ENCODE measurements around the gene KAT6B. TPM values are rescaled to one million over a fixed set of nuclear protein-coding genes. Genes with fewer than 3 reads are reported as not detected.
A peak's percentile ranks its signal among the peaks of the same experiment; 100 is the strongest.

KAT6B gene
- total and polyA plus RNA-seq, 2 donors = 12.2 to 22.1 TPM

DNA sequence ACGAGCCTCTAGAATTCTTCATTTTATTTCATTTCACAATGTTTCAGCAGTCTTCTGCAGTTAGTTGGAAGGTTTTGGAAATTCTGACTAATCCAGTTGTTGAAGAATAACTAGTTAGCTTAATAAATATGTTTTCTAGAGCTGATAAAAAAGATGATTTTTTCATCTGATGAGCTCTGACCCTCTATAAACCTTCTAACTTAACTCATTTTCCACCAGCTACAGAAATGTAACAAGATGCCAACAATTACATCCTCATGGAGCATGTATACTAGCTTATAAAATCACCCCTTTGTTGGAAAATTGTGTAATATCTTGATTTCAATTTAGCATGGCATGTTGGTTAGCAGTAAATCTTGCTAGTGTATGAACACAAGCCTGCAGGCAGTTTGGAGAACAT lies 33.1 kb downstream of the KAT6B start:
- no peaks in the 10 kb centered on the region for H3K27me3 ChIP-seq (ENCODE audit: control insufficient read depth in 2 of 2, insufficient read depth in 1 of 2, low read length in 1 of 2)
- 98% methylated on average over 1 of the region's 1 CpG for WGBS
- H3K36me3 ChIP-seq (ENCODE audit: control insufficient read depth in 2 of 2, insufficient read depth in 2 of 2, low read length in 1 of 2) = peaks cover 5 to 7% of the 10 kb centered on the region in 2 donors
- no peak overlapping the region for H3K4me3 ChIP-seq (ENCODE audit: low read length in 2 of 2)
- no peaks in the 10 kb centered on the region for H3K9me3 ChIP-seq (ENCODE audit: control insufficient read depth in 2 of 2, insufficient read depth in 1 of 2, low read length in 1 of 2)
- no peak for DNase-seq (ENCODE audit: low read depth in 6 of 9, low spot score in 9 of 9)
- peaks cover 3 to 4% of the 10 kb centered on the region in 2 donors for H3K4me1 ChIP-seq (ENCODE audit: control insufficient read depth in 2 of 2, insufficient read depth in 2 of 2, low read length in 2 of 2)
- no peak overlapping the region for H3K27ac ChIP-seq (ENCODE audit: low read depth in 1 of 2, low read length in 1 of 2)

- Histone ChIP-seq H3K27me3 (ENCODE audit: control insufficient read depth in 2 of 2, insufficient read depth in 1 of 2, low read length in 1 of 2) (no peaks in the 10 kb centered on the region), H3K4me1 (ENCODE audit: control insufficient read depth in 2 of 2, insufficient read depth in 2 of 2, low read length in 2 of 2) (no peaks in the 10 kb centered on the region)
These were observed 36.2 kb downstream of the KAT6B start for GRCh38 chr10:74862625-74863024.

GRCh38 chr10:74863551-74863950 lies 37.2 kb downstream of the KAT6B start:
- WGBS = 94% methylated on average over 2 of the region's 2 CpGs
- H3K36me3 ChIP-seq (ENCODE audit: control insufficient read depth in 2 of 2, insufficient read depth in 2 of 2, low read length in 1 of 2) = no peaks in the 10 kb centered on the region
- no peak overlapping the region for H3K4me3 ChIP-seq (ENCODE audit: low read length in 2 of 2)
- no peaks in the 10 kb centered on the region for H3K9me3 ChIP-seq (ENCODE audit: control insufficient read depth in 2 of 2, insufficient read depth in 1 of 2, low read length in 1 of 2)
- no peak overlapping the region for H3K27ac ChIP-seq (ENCODE audit: low read depth in 1 of 2, low read length in 1 of 2)
- no peaks in the 10 kb centered on the region for H3K27me3 ChIP-seq (ENCODE audit: control insufficient read depth in 2 of 2, insufficient read depth in 1 of 2, low read length in 1 of 2)
- no peaks in the 10 kb centered on the region for H3K4me1 ChIP-seq (ENCODE audit: control insufficient read depth in 2 of 2, insufficient read depth in 2 of 2, low read length in 2 of 2)
- DNase-seq (ENCODE audit: low read depth in 6 of 9, low spot score in 9 of 9) = no peak

More at GRCh38 chr10:74862625-74863024, 36.2 kb downstream of the KAT6B start:
- Histone ChIP-seq H3K9me3 (ENCODE audit: control insufficient read depth in 2 of 2, insufficient read depth in 1 of 2, low read length in 1 of 2) (no peaks in the 10 kb centered on the region), H3K4me3 (ENCODE audit: low read length in 2 of 2) (no peak overlapping the region), H3K27ac (ENCODE audit: low read depth in 1 of 2, low read length in 1 of 2) (no peak overlapping the region), H3K36me3 (ENCODE audit: control insufficient read depth in 2 of 2, insufficient read depth in 2 of 2, low read length in 1 of 2) (peaks cover 0 to 4% of the 10 kb centered on the region in 2 donors)
- DNase-seq (ENCODE audit: low read depth in 6 of 9, low spot score in 9 of 9) = no peak
- WGBS = 91% methylated on average over 7 of the region's 7 CpGs

- Histone ChIP-seq H3K27me3 (ENCODE audit: control insufficient read depth in 2 of 2, insufficient read depth in 1 of 2, low read length in 1 of 2) (no peaks in the 10 kb centered on the region), H3K4me3 (ENCODE audit: low read length in 2 of 2) (no peak overlapping the region), H3K9me3 (ENCODE audit: control insufficient read depth in 2 of 2, insufficient read depth in 1 of 2, low read length in 1 of 2) (no peaks in the 10 kb centered on the region), H3K4me1 (ENCODE audit: control insufficient read depth in 2 of 2, insufficient read depth in 2 of 2, low read length in 2 of 2) (peaks cover 6 to 14% of the 10 kb centered on the region in 2 donors), H3K36me3 (ENCODE audit: control insufficient read depth in 2 of 2, insufficient read depth in 2 of 2, low read length in 1 of 2) (no peaks in the 10 kb centered on the region), H3K27ac (ENCODE audit: low read depth in 1 of 2, low read length in 1 of 2) (no peak overlapping the region)
- DNase-seq (ENCODE audit: low read depth in 6 of 9, low spot score in 9 of 9) = no peak
- WGBS = 98% methylated on average over 3 of the region's 3 CpGs
These were observed 41.0 kb downstream of the KAT6B start for GRCh38 chr10:74867351-74867750.

- H3K27ac ChIP-seq (ENCODE audit: low read depth in 1 of 2, low read length in 1 of 2) = no peak overlapping the region
- H3K4me1 ChIP-seq (ENCODE audit: control insufficient read depth in 2 of 2, insufficient read depth in 2 of 2, low read length in 2 of 2) = peaks cover 6 to 20% of the 10 kb centered on the region in 2 donors
- WGBS = 91% methylated on average over 3 of the region's 3 CpGs
- H3K9me3 ChIP-seq (ENCODE audit: control insufficient read depth in 2 of 2, insufficient read depth in 1 of 2, low read length in 1 of 2) = no peaks in the 10 kb centered on the region
- H3K36me3 ChIP-seq (ENCODE audit: control insufficient read depth in 2 of 2, insufficient read depth in 2 of 2, low read length in 1 of 2) = no peaks in the 10 kb centered on the region
- H3K4me3 ChIP-seq (ENCODE audit: low read length in 2 of 2) = no peak overlapping the region
- no peak for DNase-seq (ENCODE audit: low read depth in 6 of 9, low spot score in 9 of 9)
- no peaks in the 10 kb centered on the region for H3K27me3 ChIP-seq (ENCODE audit: control insufficient read depth in 2 of 2, insufficient read depth in 1 of 2, low read length in 1 of 2)
These were observed 42.1 kb downstream of the KAT6B start for GRCh38 chr10:74868392-74868977.

DNA sequence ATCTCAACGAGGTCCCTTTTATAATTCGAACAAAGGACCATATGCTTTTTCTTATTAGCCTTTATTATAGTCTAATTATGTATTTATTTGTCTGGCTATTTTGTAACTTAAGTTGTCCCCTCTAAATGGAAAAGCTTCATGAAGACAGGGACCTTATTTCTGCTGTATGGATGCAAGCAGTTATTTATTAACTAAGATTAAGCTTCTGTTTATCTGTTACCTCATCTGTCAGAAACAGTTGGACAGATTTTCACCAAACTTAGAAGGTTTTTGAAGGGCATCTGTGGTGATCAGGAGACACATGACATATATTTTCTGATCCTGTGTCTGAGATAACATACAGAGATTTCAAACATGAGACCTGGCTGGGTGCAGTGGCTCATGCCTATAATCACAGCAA lies 43.2 kb downstream of the KAT6B start:
- Histone ChIP-seq H3K36me3 (ENCODE audit: control insufficient read depth in 2 of 2, insufficient read depth in 2 of 2, low read length in 1 of 2) (no peaks in the 10 kb centered on the region), H3K4me3 (ENCODE audit: low read length in 2 of 2) (no peak overlapping the region), H3K4me1 (ENCODE audit: control insufficient read depth in 2 of 2, insufficient read depth in 2 of 2, low read length in 2 of 2) (peaks cover 6 to 20% of the 10 kb centered on the region in 2 donors), H3K27ac (ENCODE audit: low read depth in 1 of 2, low read length in 1 of 2) (no peak overlapping the region), H3K27me3 (ENCODE audit: control insufficient read depth in 2 of 2, insufficient read depth in 1 of 2, low read length in 1 of 2) (no peaks in the 10 kb centered on the region), H3K9me3 (ENCODE audit: control insufficient read depth in 2 of 2, insufficient read depth in 1 of 2, low read length in 1 of 2) (no peaks in the 10 kb centered on the region)
- WGBS = 97% methylated on average over 2 of the region's 2 CpGs
- no peak for DNase-seq (ENCODE audit: low read depth in 6 of 9, low spot score in 9 of 9)

DNA sequence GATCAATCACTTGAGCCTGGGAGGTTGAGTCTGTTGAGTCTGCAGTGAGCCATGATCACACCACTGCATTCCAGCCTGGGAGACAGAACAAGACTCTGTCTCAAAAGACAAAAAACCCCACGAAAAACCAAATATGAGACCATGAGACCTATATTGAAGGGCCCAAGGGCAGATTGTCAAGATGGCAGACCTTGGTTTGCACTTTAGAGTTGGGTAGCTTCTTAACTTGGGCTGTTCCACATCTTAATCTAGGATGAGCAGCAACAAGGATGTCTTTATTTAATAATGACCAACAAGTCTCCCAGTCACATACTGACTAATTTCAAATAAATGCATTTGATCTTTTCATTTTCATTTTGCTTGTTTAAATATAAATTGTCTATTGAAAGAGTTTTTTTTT lies 43.8 kb downstream of the KAT6B start:
- Histone ChIP-seq H3K4me1 (ENCODE audit: control insufficient read depth in 2 of 2, insufficient read depth in 2 of 2, low read length in 2 of 2) (peaks cover 6 to 20% of the 10 kb centered on the region in 2 donors), H3K27me3 (ENCODE audit: control insufficient read depth in 2 of 2, insufficient read depth in 1 of 2, low read length in 1 of 2) (no peaks in the 10 kb centered on the region)

DNA sequence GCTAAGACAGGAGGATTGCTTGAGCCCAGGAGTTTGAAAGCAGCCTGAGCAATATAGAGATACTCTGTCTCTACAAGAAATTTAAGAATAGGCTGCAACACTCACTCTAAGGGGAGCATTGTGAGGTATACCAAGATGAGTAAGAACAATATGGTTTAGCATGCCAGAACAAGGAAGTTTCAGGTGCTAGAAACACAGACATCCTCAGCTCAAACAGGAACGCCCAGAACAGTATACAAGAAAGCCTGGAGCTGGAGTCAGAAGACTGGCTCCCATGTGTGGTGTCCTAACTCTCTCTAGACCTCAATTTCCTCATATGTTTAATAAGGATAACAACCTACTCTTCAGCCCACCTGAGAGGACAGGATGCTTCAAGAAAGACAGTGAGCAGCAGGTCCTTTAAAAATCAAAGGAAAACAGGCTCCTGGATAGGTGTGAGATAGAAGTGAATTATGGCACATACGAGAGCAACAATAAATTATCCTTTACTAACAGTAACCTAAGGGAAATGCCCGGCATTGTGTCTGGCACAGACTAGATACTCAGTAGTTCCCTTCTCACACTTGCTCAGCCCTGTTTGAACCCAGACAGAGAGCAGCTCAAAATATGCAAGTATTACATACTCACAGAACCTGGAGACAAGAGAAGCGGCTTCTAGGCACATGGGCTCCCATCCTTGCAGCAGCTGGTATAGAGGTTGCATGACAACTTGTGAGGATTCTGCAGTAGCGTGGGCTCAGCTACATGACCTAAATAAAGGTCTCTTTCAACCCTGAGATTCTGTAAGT lies 45.4 kb downstream of the KAT6B start:
- H3K36me3 ChIP-seq (ENCODE audit: control insufficient read depth in 2 of 2, insufficient read depth in 2 of 2, low read length in 1 of 2) = no peaks in the 10 kb centered on the region
- H3K4me1 ChIP-seq (ENCODE audit: control insufficient read depth in 2 of 2, insufficient read depth in 2 of 2, low read length in 2 of 2) = peaks cover 6 to 20% of the 10 kb centered on the region in 2 donors
- H3K9me3 ChIP-seq (ENCODE audit: control insufficient read depth in 2 of 2, insufficient read depth in 1 of 2, low read length in 1 of 2) = no peaks in the 10 kb centered on the region
- no peaks in the 10 kb centered on the region for H3K27me3 ChIP-seq (ENCODE audit: control insufficient read depth in 2 of 2, insufficient read depth in 1 of 2, low read length in 1 of 2)
- H3K27ac ChIP-seq (ENCODE audit: low read depth in 1 of 2, low read length in 1 of 2) = peak overlapping the region; percentile 59 to 82
- H3K4me3 ChIP-seq (ENCODE audit: low read length in 2 of 2) = no peak overlapping the region
- 52% methylated on average over 5 of the region's 5 CpGs for WGBS
- DNase-seq (ENCODE audit: low read depth in 6 of 9, low spot score in 9 of 9) = peak; percentile 39 to 86 (median 68)

More for the DNA sequence above, 43.8 kb downstream of the KAT6B start:
- Histone ChIP-seq H3K9me3 (ENCODE audit: control insufficient read depth in 2 of 2, insufficient read depth in 1 of 2, low read length in 1 of 2) (no peaks in the 10 kb centered on the region), H3K27ac (ENCODE audit: low read depth in 1 of 2, low read length in 1 of 2) (no peak overlapping the region), H3K4me3 (ENCODE audit: low read length in 2 of 2) (no peak overlapping the region), H3K36me3 (ENCODE audit: control insufficient read depth in 2 of 2, insufficient read depth in 2 of 2, low read length in 1 of 2) (no peaks in the 10 kb centered on the region)
- 97% methylated on average over 1 of the region's 1 CpG for WGBS
- no peak for DNase-seq (ENCODE audit: low read depth in 6 of 9, low spot score in 9 of 9)

- no peaks in the 10 kb centered on the region for H3K27me3 ChIP-seq (ENCODE audit: control insufficient read depth in 2 of 2, insufficient read depth in 1 of 2, low read length in 1 of 2)
- DNase-seq (ENCODE audit: low read depth in 6 of 9, low spot score in 9 of 9) = no peak
- no peak overlapping the region for H3K27ac ChIP-seq (ENCODE audit: low read depth in 1 of 2, low read length in 1 of 2)
- WGBS = 97% methylated on average over 5 of the region's 5 CpGs
- no peaks in the 10 kb centered on the region for H3K36me3 ChIP-seq (ENCODE audit: control insufficient read depth in 2 of 2, insufficient read depth in 2 of 2, low read length in 1 of 2)
- peaks cover 6 to 20% of the 10 kb centered on the region in 2 donors for H3K4me1 ChIP-seq (ENCODE audit: control insufficient read depth in 2 of 2, insufficient read depth in 2 of 2, low read length in 2 of 2)
- no peaks in the 10 kb centered on the region for H3K9me3 ChIP-seq (ENCODE audit: control insufficient read depth in 2 of 2, insufficient read depth in 1 of 2, low read length in 1 of 2)
- H3K4me3 ChIP-seq (ENCODE audit: low read length in 2 of 2) = no peak overlapping the region
These were observed 47.5 kb downstream of the KAT6B start for GRCh38 chr10:74873803-74874454.

All from thymus (tissue), 11 donors.